NCI-H82 treated with DMSO at 0.1 percent for 48 hours (cell line): Measurements from ENCODE around the gene PPOX.

Source experiments
- DNase-seq: peaks from one replicate; lab custom pipeline; 2025; ENCODE audit not compliant: unreplicated experiment; lab: John Stamatoyannopoulos, UW

Gene PPOX

GRCh38 chr1:161197560-161198193, 31.5 kb downstream of the PPOX start:
- no peak for DNase-seq

GRCh38 chr1:161198194-161198896, 32.1 kb downstream of the PPOX start:
- DNase-seq = peak; percentile 29

GRCh38 chr1:161198897-161199431, 32.7 kb downstream of the PPOX start, which contains the start of gene ADAMTS4:
Gene ADAMTS4 (minus strand): TSS chr1:161199054. CDS start chr1:161198627, 427 bp downstream.
- DNase-seq = peak; percentile 23

GRCh38 chr1:161199506-161200139, 33.4 kb downstream of the PPOX start:
- no peak for DNase-seq

- DNase-seq = no peak
Observed at GRCh38 chr1:161200421-161200991, 34.3 kb downstream of the PPOX start.

- no peak for DNase-seq
Observed at GRCh38 chr1:161200992-161201835, 35.0 kb downstream of the PPOX start.

GRCh38 chr1:161201836-161202712, 35.8 kb downstream of the PPOX start, which contains the start of gene NDUFS2:
Gene NDUFS2 (plus strand): TSS chr1:161202367. CDS start chr1:161202386, 19 bp downstream.
- DNase-seq = peak; percentile 99

GRCh38 chr1:161206411-161207140, 40.4 kb downstream of the PPOX start:
- DNase-seq = no peak

GRCh38 chr1:161207173-161207572, 40.9 kb downstream of the PPOX start:
- DNase-seq = no peak

- peak; percentile 72 for DNase-seq
Observed at GRCh38 chr1:161209790-161210409, 43.7 kb downstream of the PPOX start.

GRCh38 chr1:161214369-161214768, 48.1 kb downstream of the PPOX start:
- no peak for DNase-seq

- DNase-seq = no peak
Observed at GRCh38 chr1:161215076-161215475, 48.9 kb downstream of the PPOX start, which contains the start of gene FCER1G. Gene FCER1G (plus strand): TSS chr1:161215295. CDS start chr1:161215322, 27 bp downstream.

- no peak for DNase-seq
Observed at GRCh38 chr1:161216945-161217712, 50.9 kb downstream of the PPOX start.

GRCh38 chr1:161217831-161218230, 51.6 kb downstream of the PPOX start:
- no peak for DNase-seq

- no peak for DNase-seq
Observed at GRCh38 chr1:161218301-161219077, 52.3 kb downstream of the PPOX start.

- DNase-seq = no peak
Observed at GRCh38 chr1:161219078-161219892, 53.1 kb downstream of the PPOX start.
